DND-41 (cell line): Measurements from ENCODE around the gene FMOD.
"Not testable (repeated sequence)": the region's sequence is repeated elsewhere in the genome, so short reads cannot be mapped to it uniquely, and the experiment has no call there.

Experiments
- ATAC-seq: fragments of 200-7000 bp; cut with Tn5 transposase; 3 replicates; pipeline ENCODE4 v1.9.1; 2021; ENCODE audit warnings: low read depth; ENCODE audit not compliant: insufficient read depth
- DNase-seq: peaks from one replicate; pipeline ENCODE4 v3.0.0-alpha.2; 2020
- H2AFZ ChIP-seq: 2 replicates; pipeline ENCODE4 v1.6.0; 2012; ENCODE audit warnings: low read depth, low read length
- H3K27ac ChIP-seq: 2 replicates; pipeline ENCODE4 v1.5.1; 2012; ENCODE audit warnings: low read length, inconsistent platforms
- H3K27me3 ChIP-seq: fragments of 200-600 bp; sonication (generic); 2 replicates; pipeline ENCODE4 v1.6.0; 2012; ENCODE audit warnings: low read length, mild to moderate bottlenecking, inconsistent platforms; ENCODE audit not compliant: insufficient read depth, poor library complexity
- H3K36me3 ChIP-seq: 2 replicates; pipeline ENCODE4 v1.5.1; 2012; ENCODE audit warnings: low read length, inconsistent platforms; ENCODE audit not compliant: insufficient read depth
- H3K4me1 ChIP-seq: 2 replicates; pipeline ENCODE4 v1.5.1; 2012; ENCODE audit warnings: mild to moderate bottlenecking, low read length; ENCODE audit not compliant: insufficient read depth
- H3K4me2 ChIP-seq: 2 replicates; pipeline ENCODE4 v1.6.0; 2012; ENCODE audit warnings: mild to moderate bottlenecking, moderate library complexity, low read length, inconsistent platforms; ENCODE audit not compliant: insufficient read depth
- H3K4me3 ChIP-seq, 2 experiments: fragments of 200-600 bp in 1 of 2; shearing (Covaris generic) in 1 of 2; 2 replicates each; pipeline ENCODE4 v1.5.1; 2012 to 2016; ENCODE audit warnings: inconsistent platforms in 2 of 2, low read length in 2 of 2, mild to moderate bottlenecking in 2 of 2, low read depth in 1 of 2, moderate library complexity in 1 of 2
- H3K79me2 ChIP-seq: 2 replicates; pipeline ENCODE4 v1.6.0; 2012; ENCODE audit warnings: low read length, inconsistent platforms; ENCODE audit not compliant: insufficient read depth
- H3K9ac ChIP-seq: 2 replicates; pipeline ENCODE4 v1.6.0; 2012; ENCODE audit warnings: low read depth, mild to moderate bottlenecking, inconsistent platforms, low read length, moderate library complexity
- H3K9me3 ChIP-seq: 2 replicates; pipeline ENCODE4 v1.5.1; 2012; ENCODE audit warnings: low read length, moderate library complexity, mild to moderate bottlenecking, inconsistent platforms; ENCODE audit not compliant: insufficient read depth, severe bottlenecking
- H4K20me1 ChIP-seq: 2 replicates; pipeline ENCODE4 v1.6.0; 2012; ENCODE audit warnings: low read length; ENCODE audit not compliant: insufficient read depth
- EZH2 ChIP-seq: IDR thresholded peaks from 3 replicates; pipeline ENCODE4 v1.6.1; 2012; ENCODE audit warnings: borderline replicate concordance, low read depth, mild to moderate bottlenecking, moderate library complexity, low read length, inconsistent platforms; ENCODE audit not compliant: severe bottlenecking
- TF ChIP-seq, protein P1 (sequence below): IDR thresholded peaks from 2 replicates; pipeline ENCODE4 v1.5.1; 2012; ENCODE audit warnings: borderline replicate concordance, low read length, moderate library complexity, mild to moderate bottlenecking; ENCODE audit not compliant: poor library complexity, severe bottlenecking; ENCODE audit errors: extremely low read depth

Gene FMOD

DNA sequence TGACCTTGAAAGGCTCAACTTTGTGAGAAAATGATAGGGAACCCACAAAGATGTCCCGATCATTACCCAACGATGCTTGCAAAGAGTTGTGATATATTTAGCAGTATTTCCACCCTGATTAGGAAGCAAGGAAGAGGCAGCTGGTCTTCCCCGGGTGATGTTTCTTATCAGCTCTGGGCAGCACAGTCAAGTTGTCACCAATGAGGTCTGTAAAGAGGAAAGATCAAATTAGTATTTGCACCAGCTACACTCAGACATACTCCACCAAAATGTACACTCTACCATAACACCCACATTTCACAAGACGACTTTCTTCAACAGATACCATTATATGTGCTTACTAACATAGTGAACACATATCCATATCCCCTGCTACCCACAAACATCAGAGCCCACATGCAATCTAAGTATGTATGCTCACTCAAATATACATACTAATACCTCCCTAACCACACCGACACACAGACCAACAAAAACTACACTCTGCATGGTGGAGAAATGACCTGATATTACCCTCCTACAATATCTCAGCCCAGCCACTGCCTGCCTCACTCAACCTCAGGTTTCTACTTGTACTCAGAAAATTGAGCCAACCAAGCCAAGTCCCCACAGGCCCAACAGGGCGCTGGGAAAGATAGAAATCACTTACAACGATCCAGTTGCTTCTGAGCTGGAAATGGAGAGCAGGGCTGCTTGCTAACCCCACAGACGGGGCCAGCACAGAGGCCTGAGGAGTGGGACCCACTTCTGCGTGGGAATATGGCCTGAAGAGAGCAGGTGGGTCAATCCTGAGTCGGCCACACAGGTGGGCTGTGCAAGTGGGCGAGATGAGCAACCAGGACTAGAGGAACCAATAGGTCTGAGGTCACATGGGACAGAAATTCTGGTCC lies 50.2 kb downstream of the FMOD start:
- H3K36me3 ChIP-seq: peaks cover under 1% of the 10 kb centered on the region; the same call in 1 of the 2 replicates
- H3K79me2 ChIP-seq: peaks cover 8% of the 10 kb centered on the region
- peaks cover 40% of the 10 kb centered on the region for H3K4me1 ChIP-seq
- DNase-seq (no peak), ATAC-seq (no peak)
- H3K27me3 ChIP-seq: no peaks in the 10 kb centered on the region
- TF ChIP-seq EZH2: no peak
- TF ChIP-seq, protein P1, sequence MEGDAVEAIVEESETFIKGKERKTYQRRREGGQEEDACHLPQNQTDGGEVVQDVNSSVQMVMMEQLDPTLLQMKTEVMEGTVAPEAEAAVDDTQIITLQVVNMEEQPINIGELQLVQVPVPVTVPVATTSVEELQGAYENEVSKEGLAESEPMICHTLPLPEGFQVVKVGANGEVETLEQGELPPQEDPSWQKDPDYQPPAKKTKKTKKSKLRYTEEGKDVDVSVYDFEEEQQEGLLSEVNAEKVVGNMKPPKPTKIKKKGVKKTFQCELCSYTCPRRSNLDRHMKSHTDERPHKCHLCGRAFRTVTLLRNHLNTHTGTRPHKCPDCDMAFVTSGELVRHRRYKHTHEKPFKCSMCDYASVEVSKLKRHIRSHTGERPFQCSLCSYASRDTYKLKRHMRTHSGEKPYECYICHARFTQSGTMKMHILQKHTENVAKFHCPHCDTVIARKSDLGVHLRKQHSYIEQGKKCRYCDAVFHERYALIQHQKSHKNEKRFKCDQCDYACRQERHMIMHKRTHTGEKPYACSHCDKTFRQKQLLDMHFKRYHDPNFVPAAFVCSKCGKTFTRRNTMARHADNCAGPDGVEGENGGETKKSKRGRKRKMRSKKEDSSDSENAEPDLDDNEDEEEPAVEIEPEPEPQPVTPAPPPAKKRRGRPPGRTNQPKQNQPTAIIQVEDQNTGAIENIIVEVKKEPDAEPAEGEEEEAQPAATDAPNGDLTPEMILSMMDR: no peak
- H2AFZ ChIP-seq: no peak overlapping the region
- H3K27ac ChIP-seq: no peak overlapping the region
- H3K9me3 ChIP-seq: no peaks in the 10 kb centered on the region
- no peak overlapping the region for H3K9ac ChIP-seq
- H4K20me1 ChIP-seq: no peaks in the 10 kb centered on the region
- H3K4me3 ChIP-seq: no peak overlapping the region
- H3K4me2 ChIP-seq: no peak overlapping the region

DNA sequence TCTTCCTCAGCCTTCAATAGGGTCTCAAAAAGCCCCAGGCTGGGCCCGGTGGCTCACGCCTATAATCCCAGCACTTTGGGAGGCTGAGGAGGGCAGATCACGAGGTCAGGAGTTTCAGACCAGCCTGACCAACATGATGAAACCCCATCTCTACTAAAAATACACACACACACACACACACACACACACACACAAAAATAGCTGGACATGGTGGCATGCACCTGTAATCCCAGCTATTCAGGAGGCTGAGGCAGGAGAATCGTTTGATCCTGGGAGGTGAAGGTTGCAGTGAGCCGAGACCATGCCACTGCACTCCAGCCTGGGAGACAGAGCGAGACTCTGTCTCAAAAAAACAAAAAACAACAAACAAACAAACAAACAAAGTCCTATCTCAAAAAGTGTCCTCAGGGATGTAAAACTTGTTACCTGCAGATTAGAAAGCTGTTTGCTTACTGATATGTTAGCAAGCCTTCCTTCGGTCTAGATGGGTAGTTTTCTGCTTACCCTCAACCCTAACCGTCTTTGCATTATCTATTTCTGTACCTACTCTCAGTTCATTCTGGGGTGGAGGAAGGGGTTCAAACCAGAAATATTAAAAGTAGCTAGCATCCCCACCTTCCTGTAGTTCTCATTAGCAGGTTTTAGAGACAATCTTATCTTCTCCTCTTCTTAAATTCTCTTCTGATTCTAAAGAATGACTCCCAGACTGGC lies 51.0 kb downstream of the FMOD start:
- H3K9me3 ChIP-seq, H4K20me1 ChIP-seq, H3K27me3 ChIP-seq, H3K36me3 ChIP-seq, H3K79me2 ChIP-seq, DNase-seq, H3K4me3 ChIP-seq, H2AFZ ChIP-seq, H3K9ac ChIP-seq, H3K27ac ChIP-seq, ATAC-seq, H3K4me2 ChIP-seq: not testable (repeated sequence)
- peaks cover 46% of the 10 kb centered on the region for H3K4me1 ChIP-seq

DNA sequence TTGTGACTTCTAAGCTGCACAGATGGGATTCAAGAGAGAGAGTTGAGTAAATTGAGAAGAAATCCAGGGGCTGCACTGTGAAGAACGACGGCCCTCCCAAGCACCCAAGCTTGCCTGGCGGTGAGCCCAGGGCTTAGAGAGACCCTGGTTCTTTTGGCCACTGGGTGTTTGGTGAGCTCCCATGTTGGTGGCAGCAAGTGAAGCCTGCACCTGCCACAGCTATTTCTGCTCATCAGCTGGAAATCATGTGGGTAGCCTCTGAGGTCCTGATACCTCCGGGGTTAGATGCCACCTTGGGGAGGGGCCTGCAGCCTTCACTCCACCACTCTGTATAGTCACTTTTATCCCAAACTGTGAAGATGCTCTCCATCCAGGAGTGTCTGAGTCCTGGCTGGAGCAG lies 51.8 kb downstream of the FMOD start:
- H3K9me3 ChIP-seq: no peaks in the 10 kb centered on the region
- H3K4me2 ChIP-seq: no peak overlapping the region
- no peak for ATAC-seq
- H2AFZ ChIP-seq: no peak overlapping the region
- no peak overlapping the region for H3K9ac ChIP-seq
- no peak for DNase-seq
- H3K27me3 ChIP-seq: no peaks in the 10 kb centered on the region
- TF ChIP-seq, protein P1: no peak
- no peak for TF ChIP-seq EZH2
- H3K79me2 ChIP-seq: no peaks in the 10 kb centered on the region
- H3K36me3 ChIP-seq: no peaks in the 10 kb centered on the region
- H3K4me1 ChIP-seq: peaks cover 41% of the 10 kb centered on the region
- no peak overlapping the region for H3K27ac ChIP-seq
- H4K20me1 ChIP-seq: no peaks in the 10 kb centered on the region
- no peak overlapping the region for H3K4me3 ChIP-seq
